DND-41 (cell line): Measurements from ENCODE around the gene CCR2.

Source experiments
- EZH2 ChIP-seq: IDR thresholded peaks from 3 replicates; pipeline ENCODE4 v1.6.1; 2012; ENCODE audit warnings: borderline replicate concordance, low read depth, mild to moderate bottlenecking, moderate library complexity, low read length, inconsistent platforms; ENCODE audit not compliant: severe bottlenecking
- TF ChIP-seq, protein P1 (sequence below): IDR thresholded peaks from 2 replicates; pipeline ENCODE4 v1.5.1; 2012; ENCODE audit warnings: borderline replicate concordance, low read length, moderate library complexity, mild to moderate bottlenecking; ENCODE audit not compliant: poor library complexity, severe bottlenecking; ENCODE audit errors: extremely low read depth

GRCh38 chr3:46369151-46369550, 15.2 kb downstream of the CCR2 start:
- TF ChIP-seq, protein P1, sequence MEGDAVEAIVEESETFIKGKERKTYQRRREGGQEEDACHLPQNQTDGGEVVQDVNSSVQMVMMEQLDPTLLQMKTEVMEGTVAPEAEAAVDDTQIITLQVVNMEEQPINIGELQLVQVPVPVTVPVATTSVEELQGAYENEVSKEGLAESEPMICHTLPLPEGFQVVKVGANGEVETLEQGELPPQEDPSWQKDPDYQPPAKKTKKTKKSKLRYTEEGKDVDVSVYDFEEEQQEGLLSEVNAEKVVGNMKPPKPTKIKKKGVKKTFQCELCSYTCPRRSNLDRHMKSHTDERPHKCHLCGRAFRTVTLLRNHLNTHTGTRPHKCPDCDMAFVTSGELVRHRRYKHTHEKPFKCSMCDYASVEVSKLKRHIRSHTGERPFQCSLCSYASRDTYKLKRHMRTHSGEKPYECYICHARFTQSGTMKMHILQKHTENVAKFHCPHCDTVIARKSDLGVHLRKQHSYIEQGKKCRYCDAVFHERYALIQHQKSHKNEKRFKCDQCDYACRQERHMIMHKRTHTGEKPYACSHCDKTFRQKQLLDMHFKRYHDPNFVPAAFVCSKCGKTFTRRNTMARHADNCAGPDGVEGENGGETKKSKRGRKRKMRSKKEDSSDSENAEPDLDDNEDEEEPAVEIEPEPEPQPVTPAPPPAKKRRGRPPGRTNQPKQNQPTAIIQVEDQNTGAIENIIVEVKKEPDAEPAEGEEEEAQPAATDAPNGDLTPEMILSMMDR: no peak
- TF ChIP-seq EZH2: no peak
